ENCODE measurements around the gene NPBWR2. TPM values are rescaled to one million over a fixed set of nuclear protein-coding genes. Genes with fewer than 3 reads are reported as not detected.

NPBWR2 gene
- polyA plus RNA-seq, 1 of the 3 experiments (the other 2 are of a cell fraction) = not detected

DNA sequence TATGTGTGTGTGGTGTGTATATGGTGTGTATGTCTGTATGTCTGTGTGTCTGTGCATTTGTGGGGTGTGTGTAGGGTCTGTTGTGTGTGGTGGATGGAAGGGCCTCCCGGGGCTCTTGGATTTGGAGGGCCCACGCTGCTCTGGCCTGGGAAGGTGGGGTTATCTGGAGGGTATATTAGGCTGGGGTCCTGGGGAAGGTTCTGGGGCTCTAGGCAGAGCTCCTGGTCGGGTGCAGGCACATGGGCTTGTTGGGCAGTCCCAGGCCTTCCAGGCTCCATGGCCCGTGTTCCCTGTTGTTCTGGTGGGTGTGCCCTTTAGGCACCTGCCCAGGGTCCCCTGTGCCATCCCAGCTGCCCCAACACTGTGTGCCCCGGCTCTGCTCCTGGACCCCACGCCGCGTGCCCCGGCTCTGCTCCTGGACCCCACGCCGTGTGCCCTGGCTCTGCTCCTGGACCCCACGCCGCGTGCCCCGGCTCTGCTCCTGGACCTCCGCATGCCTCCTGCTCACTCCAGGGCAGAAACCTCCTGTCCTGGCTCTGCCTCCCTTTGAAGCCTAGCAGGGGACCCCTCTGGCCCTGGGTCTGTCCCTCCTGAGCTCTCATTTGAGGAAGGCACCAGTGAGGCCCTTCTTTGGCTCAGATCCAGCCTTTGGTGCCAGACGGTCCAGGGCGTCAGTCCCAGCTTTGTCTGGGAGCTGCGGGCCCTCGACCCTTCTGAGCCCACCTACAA is 46.7 kb upstream of the NPBWR2 start (continued):
- TF ChIP-seq, protein P1, sequence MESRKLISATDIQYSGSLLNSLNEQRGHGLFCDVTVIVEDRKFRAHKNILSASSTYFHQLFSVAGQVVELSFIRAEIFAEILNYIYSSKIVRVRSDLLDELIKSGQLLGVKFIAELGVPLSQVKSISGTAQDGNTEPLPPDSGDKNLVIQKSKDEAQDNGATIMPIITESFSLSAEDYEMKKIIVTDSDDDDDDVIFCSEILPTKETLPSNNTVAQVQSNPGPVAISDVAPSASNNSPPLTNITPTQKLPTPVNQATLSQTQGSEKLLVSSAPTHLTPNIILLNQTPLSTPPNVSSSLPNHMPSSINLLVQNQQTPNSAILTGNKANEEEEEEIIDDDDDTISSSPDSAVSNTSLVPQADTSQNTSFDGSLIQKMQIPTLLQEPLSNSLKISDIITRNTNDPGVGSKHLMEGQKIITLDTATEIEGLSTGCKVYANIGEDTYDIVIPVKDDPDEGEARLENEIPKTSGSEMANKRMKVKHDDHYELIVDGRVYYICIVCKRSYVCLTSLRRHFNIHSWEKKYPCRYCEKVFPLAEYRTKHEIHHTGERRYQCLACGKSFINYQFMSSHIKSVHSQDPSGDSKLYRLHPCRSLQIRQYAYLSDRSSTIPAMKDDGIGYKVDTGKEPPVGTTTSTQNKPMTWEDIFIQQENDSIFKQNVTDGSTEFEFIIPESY (IDR thresholded peaks at IDR 0.05; ENCODE audit: borderline replicate concordance, low read depth) = no peak
- TF ChIP-seq GABPA (IDR thresholded peaks at IDR 0.05; ENCODE audit: low read depth) (no peak), POLR2AphosphoS5 (IDR thresholded peaks at IDR 0.05; ENCODE audit: low read depth, low read length) (no peak)

- H3K79me2 ChIP-seq (ENCODE audit: insufficient read depth) = no peaks in the 10 kb centered on the region
- POLR2A ChIA-PET = no interaction called here
- no peaks in the 10 kb centered on the region for H3F3A ChIP-seq (replicated peaks; ENCODE audit: insufficient read depth)
- 51% methylated on average over 2 of the region's 2 CpGs for WGBS (ENCODE audit: low lambda C conversion rate)
- no peak overlapping the region for H2AFZ ChIP-seq (ENCODE audit: low read depth)
- no peak for TF ChIP-seq GATA2 (CRISPR knock-in tag; IDR thresholded peaks at IDR 0.05)
- no peak for TF ChIP-seq GABPA (IDR thresholded peaks at IDR 0.05; ENCODE audit: low read depth)
- no peak for TF ChIP-seq YY1 (IDR thresholded peaks at IDR 0.05; ENCODE audit: low read depth)
- TF ChIP-seq JUND (IDR thresholded peaks at IDR 0.05) = no peak
- TF ChIP-seq POLR2AphosphoS5 (IDR thresholded peaks at IDR 0.05; ENCODE audit: low read depth, low read length) = no peak
- no peak for TF ChIP-seq FOXJ3 (CRISPR knock-in tag; IDR thresholded peaks at IDR 0.05)
- TF ChIP-seq MEF2A (IDR thresholded peaks at IDR 0.05; ENCODE audit: borderline replicate concordance, low read depth) = no peak
- no peak for TF ChIP-seq NFIC (IDR thresholded peaks at IDR 0.05; ENCODE audit: borderline replicate concordance)
- no peak for TF ChIP-seq CHD2 (IDR thresholded peaks at IDR 0.05; ENCODE audit: low read length, partially characterized antibody)
- TF ChIP-seq NRF1 (IDR thresholded peaks at IDR 0.05; ENCODE audit: low read depth, low read length) = no peak
- TF ChIP-seq, protein P1 (IDR thresholded peaks at IDR 0.05; ENCODE audit: borderline replicate concordance, low read depth) = no peak
- TF ChIP-seq EP300 (IDR thresholded peaks at IDR 0.05; ENCODE audit: borderline replicate concordance in 1 of 2, low read depth in 1 of 2, low read length in 1 of 2) = no peak
- no peak for TF ChIP-seq RFX5 (IDR thresholded peaks at IDR 0.05; ENCODE audit: low read length)
- no peak for TF ChIP-seq SMC3 (IDR thresholded peaks at IDR 0.05; ENCODE audit: low read depth, low read length)
- TF ChIP-seq TCF12 (IDR thresholded peaks at IDR 0.05) = no peak
- TF ChIP-seq TEAD4 (IDR thresholded peaks at IDR 0.05; ENCODE audit: borderline replicate concordance, insufficient read depth) = no peak
- no peak for TF ChIP-seq FOXM1 (IDR thresholded peaks at IDR 0.05; ENCODE audit: low read depth)
- no peak for TF ChIP-seq RAD21 (IDR thresholded peaks at IDR 0.05; ENCODE audit: low read length)
- H4K20me1 ChIP-seq (ENCODE audit: insufficient read depth) = no peaks in the 10 kb centered on the region
- H3K4me3 ChIP-seq (ENCODE audit: low read depth in 2 of 2, low read length in 1 of 2) = no peak overlapping the region
- no peaks in the 10 kb centered on the region for H3K9me2 ChIP-seq
- no peaks in the 10 kb centered on the region for H3K36me3 ChIP-seq (replicated peaks in 1 of 2; ENCODE audit: control insufficient read depth in 1 of 2, insufficient read depth in 2 of 2, low read length in 1 of 2)
- H3K4me1 ChIP-seq (ENCODE audit: control insufficient read depth in 1 of 2, insufficient read depth in 2 of 2, low read depth in 1 of 2, low read length in 1 of 2) = peaks cover 0 to 47% of the 10 kb centered on the region in 2 experiments; a peak in 1 of 4 replicates
- H3K9me3 ChIP-seq = no peaks in the 10 kb centered on the region
- H3K9ac ChIP-seq = no peak overlapping the region
- no peaks in the 10 kb centered on the region for H3K27me3 ChIP-seq (ENCODE audit: insufficient read depth)
- CTCF ChIA-PET = no interaction called here
- no peak for DNase-seq
- no peak overlapping the region for H3K27ac ChIP-seq (ENCODE audit: low read depth in 2 of 2, low read length in 1 of 2)
- H3K4me2 ChIP-seq = no peak overlapping the region
These were observed 46.0 kb upstream of the NPBWR2 start for GRCh38 chr20:64153410-64153809.

All from SK-N-SH (cell line).